H1 (cell line): ENCODE measurements around the gene PRPF18. TPM values are rescaled to one million over a fixed set of nuclear protein-coding genes. Genes with fewer than 3 reads are reported as not detected.

ENCODE experiments used
- CTCF ChIA-PET: fragments of 300-600 bp; sonication (Branson Sonifier 250); formaldehyde crosslinking; loops from one replicate; lab custom pipeline; 2021; ENCODE audit not compliant: partially characterized antibody; lab: Charles Lee
- POLR2A ChIA-PET: fragments of 300-600 bp; sonication (Branson Sonifier 250); formaldehyde crosslinking; loops from one replicate; lab custom pipeline; 2021; ENCODE audit warnings: inconsistent platforms; ENCODE audit not compliant: partially characterized antibody; lab: Charles Lee
- DNase-seq, 2 experiments: peaks; one replicate each; pipeline versions ENCODE4 v3.0.0 to v3.0.0-alpha.2; 2010 to 2022; ENCODE audit warnings: low spot score in 2 of 2, low read depth in 1 of 2, mixed read lengths in 1 of 2
- FAIRE-seq: peaks from 2 replicates; lab custom pipeline; 2011; peaks lifted over from hg19 to GRCh38; lab: Jason Lieb, UNC
- H2AFZ ChIP-seq: 2 replicates; pipeline ENCODE4 v1.8.1; 2012; ENCODE audit warnings: low read length, inconsistent platforms
- H2AK5ac ChIP-seq: 2 replicates; pipeline ENCODE4 v1.6.1; 2013; ENCODE audit warnings: low read depth, low read length
- H2BK120ac ChIP-seq: replicated peaks from 2 replicates; pipeline ENCODE3; 2013; ENCODE audit warnings: low read depth, low read length, inconsistent platforms
- H2BK12ac ChIP-seq: 2 replicates; pipeline ENCODE4 v1.6.1; 2013; ENCODE audit warnings: low read depth, low read length
- H2BK15ac ChIP-seq: 2 replicates; pipeline ENCODE4 v1.6.1; 2013; ENCODE audit warnings: low read length
- H2BK20ac ChIP-seq: 2 replicates; pipeline ENCODE4 v1.6.1; 2013; ENCODE audit warnings: low read length
- H2BK5ac ChIP-seq: 2 replicates; pipeline ENCODE4 v1.6.1; 2013; ENCODE audit warnings: low read depth, low read length
- H3K14ac ChIP-seq: 2 replicates; pipeline ENCODE4 v1.6.1; 2013; ENCODE audit warnings: inconsistent platforms; ENCODE audit not compliant: insufficient read length
- H3K18ac ChIP-seq: 2 replicates; pipeline ENCODE4 v1.6.1; 2013; ENCODE audit warnings: low read length; ENCODE audit errors: extremely low read depth
- H3K23ac ChIP-seq: 2 replicates; pipeline ENCODE4 v1.6.1; 2013; ENCODE audit warnings: inconsistent platforms; ENCODE audit not compliant: insufficient read length
- H3K23me2 ChIP-seq: 2 replicates; pipeline ENCODE4 v1.6.1; 2013; ENCODE audit warnings: low read depth, low read length
- H3K27ac ChIP-seq: 2 replicates; pipeline ENCODE4 v1.6.1; 2011; ENCODE audit warnings: low read depth, low read length, inconsistent platforms
- H3K27me3 ChIP-seq, 4 experiments: replicated peaks in 1 of 4; 1 replicate in 1 of 4; 2 replicates in 3 of 4; pipeline versions ENCODE4 v1.6.1 to v1.8.1; 2011 to 2013; ENCODE audit warnings: low read length in 3 of 4, mild to moderate bottlenecking in 3 of 4, inconsistent platforms in 2 of 4, mixed read lengths in 2 of 4, moderate library complexity in 1 of 4; ENCODE audit not compliant: control insufficient read depth in 3 of 4, insufficient read depth in 3 of 4; ENCODE audit errors: extremely low read depth in 1 of 4
- H3K36me3 ChIP-seq, 4 experiments: 2 replicates each; pipeline versions ENCODE4 v1.6.1 to v1.8.1; 2011 to 2013; ENCODE audit warnings: mild to moderate bottlenecking in 4 of 4, low read length in 3 of 4, moderate library complexity in 2 of 4, control low read depth in 1 of 4, inconsistent platforms in 1 of 4; ENCODE audit not compliant: insufficient read depth in 4 of 4, control insufficient read depth in 2 of 4
- H3K4ac ChIP-seq: replicated peaks from 2 replicates; pipeline ENCODE3; 2013; ENCODE audit warnings: low read length, low read depth, mixed read lengths, inconsistent platforms; ENCODE audit not compliant: insufficient read length
- H3K4me1 ChIP-seq, 4 experiments: replicated peaks in 1 of 4; 1 replicate in 1 of 4; 2 replicates in 3 of 4; pipeline versions ENCODE4 v1.6.1 to v1.8.1; 2011 to 2013; ENCODE audit warnings: low read length in 3 of 4, inconsistent platforms in 2 of 4, mixed read lengths in 1 of 4; ENCODE audit not compliant: insufficient read depth in 4 of 4, control insufficient read depth in 3 of 4
- H3K4me2 ChIP-seq, 2 experiments: 2 replicates each; pipeline versions ENCODE4 v1.6.1 to v1.8.1; 2011 to 2013; ENCODE audit warnings: low read depth in 2 of 2, low read length in 2 of 2, control low read depth in 1 of 2, inconsistent platforms in 1 of 2, mild to moderate bottlenecking in 1 of 2; ENCODE audit not compliant: insufficient read depth in 1 of 2
- H3K4me3 ChIP-seq, 4 experiments: fragments of 200-600, 300-600 bp in 1 of 4; sonication (generic), shearing (Covaris generic), sonication (Bioruptor Twin) in 1 of 4; 2 replicates each; pipeline versions ENCODE4 v1.5.1 to v1.8.1; 2011 to 2016; ENCODE audit warnings: low read length in 4 of 4, low read depth in 3 of 4, control low read depth in 2 of 4, inconsistent platforms in 2 of 4, mild to moderate bottlenecking in 2 of 4, mixed read lengths in 1 of 4, moderate library complexity in 1 of 4; ENCODE audit not compliant: insufficient read depth in 2 of 4; ENCODE audit errors: extremely low read depth in 1 of 4
- H3K56ac ChIP-seq: replicated peaks from 2 replicates; pipeline ENCODE3; 2013; ENCODE audit warnings: low read depth, mild to moderate bottlenecking, mixed read lengths, low read length, inconsistent platforms; ENCODE audit not compliant: insufficient read length
- H3K79me1 ChIP-seq: 2 replicates; pipeline ENCODE4 v1.6.1; 2013; ENCODE audit warnings: low read depth, low read length, control low read depth
- H3K79me2 ChIP-seq, 2 experiments: 2 replicates each; pipeline versions ENCODE4 v1.6.1 to v1.8.1; 2012 to 2013; ENCODE audit warnings: low read length in 2 of 2, mild to moderate bottlenecking in 2 of 2, inconsistent platforms in 1 of 2; ENCODE audit not compliant: insufficient read depth in 2 of 2, control insufficient read depth in 1 of 2
- H3K9ac ChIP-seq, 4 experiments: replicated peaks in 1 of 4; 1 replicate in 1 of 4; 2 replicates in 3 of 4; pipeline versions ENCODE4 v1.6.1 to v1.8.1; 2011 to 2013; ENCODE audit warnings: low read depth in 3 of 4, low read length in 3 of 4, control low read depth in 2 of 4, mild to moderate bottlenecking in 2 of 4, moderate library complexity in 2 of 4, inconsistent platforms in 1 of 4; ENCODE audit errors: extremely low read depth in 1 of 4
- H3K9me3 ChIP-seq, 2 experiments: 2 replicates each; pipeline versions ENCODE4 v1.6.1 to v1.8.1; 2012 to 2013; ENCODE audit warnings: mild to moderate bottlenecking in 2 of 2, moderate library complexity in 2 of 2, control low read depth in 1 of 2, inconsistent platforms in 1 of 2, low read depth in 1 of 2, low read length in 1 of 2, mixed read lengths in 1 of 2; ENCODE audit not compliant: insufficient read depth in 2 of 2
- H4K20me1 ChIP-seq, 2 experiments: replicated peaks in 1 of 2; 2 replicates each; pipeline versions ENCODE3 to v1.8.1; 2011 to 2013; ENCODE audit warnings: inconsistent platforms in 2 of 2, low read length in 2 of 2, mild to moderate bottlenecking in 1 of 2; ENCODE audit not compliant: insufficient read depth in 2 of 2, control insufficient read depth in 1 of 2
- H4K5ac ChIP-seq: 2 replicates; pipeline ENCODE4 v1.6.1; 2013; ENCODE audit warnings: low read length, low read depth, mixed read lengths, inconsistent platforms; ENCODE audit not compliant: insufficient read length
- H4K8ac ChIP-seq: 2 replicates; pipeline ENCODE4 v1.8.0; 2013; ENCODE audit warnings: mild to moderate bottlenecking, moderate library complexity, low read length, inconsistent platforms; ENCODE audit not compliant: insufficient read depth; ENCODE audit errors: extremely low read depth
- H4K91ac ChIP-seq: replicated peaks from 2 replicates; pipeline ENCODE3; 2013; ENCODE audit warnings: low read length, mixed read lengths, inconsistent platforms; ENCODE audit not compliant: insufficient read length
- EZH2 ChIP-seq: fragments of 200-600 bp; sonication (generic); IDR thresholded peaks from 2 replicates; pipeline ENCODE4 v1.7.1; 2012; ENCODE audit warnings: low read depth, mild to moderate bottlenecking, moderate library complexity, low read length, inconsistent platforms; ENCODE audit not compliant: severe bottlenecking
- JUND ChIP-seq: IDR thresholded peaks from 2 replicates; pipeline ENCODE4 v1.6.1; 2011; ENCODE audit warnings: mild to moderate bottlenecking, improper control_type of control experiment, low read length
- RAD21 ChIP-seq, 2 experiments: IDR thresholded peaks in 1 of 2; conservative IDR thresholded peaks in 1 of 2; 2 replicates each; pipeline ENCODE4 v1.6.1; 2011; ENCODE audit warnings: low read depth in 2 of 2, low read length in 2 of 2, improper control_type of control experiment in 1 of 2, inconsistent platforms in 1 of 2, mild to moderate bottlenecking in 1 of 2, moderate library complexity in 1 of 2
- WGBS, 2 experiments: shearing (Covaris generic) in 1 of 2; methylation state at CpG; one replicate each; pipeline versions ENCODE4 v1.1.6 to v1.1.7; 2013 to 2015; ENCODE audit warnings: low lambda C conversion rate in 2 of 2, mixed read lengths in 2 of 2, inconsistent platforms in 1 of 2, low coverage in 1 of 2, missing lambda C conversion rate in 1 of 2; ENCODE audit not compliant: insufficient replicate concordance in 2 of 2, insufficient coverage in 1 of 2, insufficient read length in 1 of 2; ENCODE audit errors: extremely low coverage in 1 of 2, missing lambda C conversion rate in 1 of 2; 5-methylcytosine and 5-hydroxymethylcytosine counted together
- polyA plus RNA-seq, 7 experiments: library from polyadenylated mRNA; depleted of rRNA in 3 of 7; stranded (reverse) in 5 of 7; unstranded in 2 of 7; fragments of >200 nt in 5 of 7; fragments of 200-250 nt in 2 of 7; gene quantifications; 1 replicate in 5 of 7; 2 replicates in 1 of 7; 4 replicates in 1 of 7; pipeline versions ENCODE4 v1.2.1 to v1.2.3, GENCODE V29; 2011 to 2013; ENCODE audit warnings: missing spikeins in 2 of 7, mixed read lengths in 2 of 7
- total RNA-seq: library from RNA; stranded (reverse); fragmentation: NEBNext Ultra II Directional; extraction: Animal tissue kit (Norgen Biotek cat#: 25700); gene quantifications from 2 replicates; pipeline ENCODE4 v1.2.1, GENCODE V29; 2021
- TF ChIP-seq, protein P1 (sequence below), 3 experiments: IDR thresholded peaks; 1 replicate in 2 of 3; 2 replicates in 1 of 3; pipeline versions ENCODE4 v1.5.1 to v1.6.1; 2011; ENCODE audit warnings: low read length in 3 of 3, mild to moderate bottlenecking in 3 of 3, inconsistent platforms in 2 of 3, low read depth in 1 of 3, moderate library complexity in 1 of 3; ENCODE audit not compliant: insufficient read depth in 1 of 3; ENCODE audit errors: control extremely low read depth in 1 of 3

PRPF18 gene
- total and polyA plus RNA-seq, 2 of the 8 experiments (the other 6 are each of a cell fraction or from before 2014, with no cell fraction given) = 3.8 to 12.6 TPM

DNA sequence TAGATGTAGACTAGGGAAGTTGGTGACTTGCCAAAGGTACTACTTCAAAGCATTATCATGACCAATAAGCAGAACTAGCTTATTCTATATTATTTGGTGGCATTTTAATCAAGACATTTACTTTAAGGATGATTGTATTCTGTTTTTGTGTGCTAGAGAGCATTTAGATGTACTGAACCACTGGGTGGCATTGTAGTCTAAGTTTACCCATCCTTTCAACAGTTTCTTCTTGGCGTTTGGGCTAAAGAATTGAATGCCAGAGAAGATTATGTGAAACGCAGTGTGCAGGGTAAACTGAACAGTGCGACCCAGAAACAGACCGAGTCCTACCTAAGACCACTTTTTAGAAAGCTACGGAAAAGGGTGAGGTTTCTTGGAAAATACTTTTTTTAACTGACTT is 26.8 kb downstream of the PRPF18 start:
- no peak overlapping the region for H3K14ac ChIP-seq
- DNase-seq = no peak
- H3K79me1 ChIP-seq = no peaks in the 10 kb centered on the region
- H3K27ac ChIP-seq = no peak overlapping the region
- H3K56ac ChIP-seq = no peak overlapping the region
- no peak overlapping the region for H3K23ac ChIP-seq
- WGBS, 2 experiments = 86% methylated on average over 5 of the region's 5 CpGs; no CpG with 5 or more reads in 1 of the 2 experiments
- TF ChIP-seq JUND (no peak), EZH2 (no peak), RAD21 (IDR thresholded peaks at IDR 0.05 in 1 of 2, conservative IDR thresholded peaks at IDR 0.05 in 1 of 2; ENCODE audit: low read depth in 2 of 2, low read length in 2 of 2) (peak; percentile 64 to 66)
- TF ChIP-seq, protein P1, sequence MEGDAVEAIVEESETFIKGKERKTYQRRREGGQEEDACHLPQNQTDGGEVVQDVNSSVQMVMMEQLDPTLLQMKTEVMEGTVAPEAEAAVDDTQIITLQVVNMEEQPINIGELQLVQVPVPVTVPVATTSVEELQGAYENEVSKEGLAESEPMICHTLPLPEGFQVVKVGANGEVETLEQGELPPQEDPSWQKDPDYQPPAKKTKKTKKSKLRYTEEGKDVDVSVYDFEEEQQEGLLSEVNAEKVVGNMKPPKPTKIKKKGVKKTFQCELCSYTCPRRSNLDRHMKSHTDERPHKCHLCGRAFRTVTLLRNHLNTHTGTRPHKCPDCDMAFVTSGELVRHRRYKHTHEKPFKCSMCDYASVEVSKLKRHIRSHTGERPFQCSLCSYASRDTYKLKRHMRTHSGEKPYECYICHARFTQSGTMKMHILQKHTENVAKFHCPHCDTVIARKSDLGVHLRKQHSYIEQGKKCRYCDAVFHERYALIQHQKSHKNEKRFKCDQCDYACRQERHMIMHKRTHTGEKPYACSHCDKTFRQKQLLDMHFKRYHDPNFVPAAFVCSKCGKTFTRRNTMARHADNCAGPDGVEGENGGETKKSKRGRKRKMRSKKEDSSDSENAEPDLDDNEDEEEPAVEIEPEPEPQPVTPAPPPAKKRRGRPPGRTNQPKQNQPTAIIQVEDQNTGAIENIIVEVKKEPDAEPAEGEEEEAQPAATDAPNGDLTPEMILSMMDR (IDR thresholded peaks at IDR 0.05; ENCODE audit: control extremely low read depth in 1 of 3, insufficient read depth in 1 of 3, low read depth in 1 of 3, low read length in 3 of 3) = peak in 2 of 3 experiments; percentile 40 to 42; a peak in 2 of 4 replicates
- TF ChIP-seq, all 59 proteins: peak for 2
- H3K36me3 ChIP-seq = peaks cover 0 to 14% (median 5%) of the 10 kb centered on the region in 4 experiments; a peak in 4 of 8 replicates
- no peak overlapping the region for H4K5ac ChIP-seq
- no peaks in the 10 kb centered on the region for H4K20me1 ChIP-seq
- H3K23me2 ChIP-seq = no peaks in the 10 kb centered on the region
- H2BK5ac ChIP-seq = no peak overlapping the region
- H4K8ac ChIP-seq = no peak overlapping the region
- FAIRE-seq = no peak
- no peaks in the 10 kb centered on the region for H3K27me3 ChIP-seq
- no peak overlapping the region for H2BK15ac ChIP-seq
- ChIA-PET POLR2A (no interaction called here), CTCF (interaction anchor here (0.6 to 5.5 kb wide), 19 partner anchors 9 to 1423 kb away, joined by 3 to 29 read pairs (median 4); no protein-coding TSS in a partner anchor)
- H2AFZ ChIP-seq = no peak overlapping the region
- H3K18ac ChIP-seq = no peak overlapping the region
- no peak overlapping the region for H3K4me3 ChIP-seq
- no peak overlapping the region for H2BK12ac ChIP-seq
- H4K91ac ChIP-seq = no peak overlapping the region
- no peak overlapping the region for H3K4me2 ChIP-seq
- no peak overlapping the region for H3K4ac ChIP-seq
- no peak overlapping the region for H2BK120ac ChIP-seq
- no peaks in the 10 kb centered on the region for H3K9me3 ChIP-seq
- no peaks in the 10 kb centered on the region for H3K79me2 ChIP-seq
- peaks cover 0 to 10% (median 2%) of the 10 kb centered on the region in 4 experiments; a peak in 5 of 7 replicates for H3K4me1 ChIP-seq
- no peak overlapping the region for H2AK5ac ChIP-seq
- no peak overlapping the region for H2BK20ac ChIP-seq
- H3K9ac ChIP-seq = no peak overlapping the region
